HG03571 (cell line): ENCODE results near the gene FAM131A.
"Not testable (repeated sequence)": the region's sequence is repeated elsewhere in the genome, so short reads cannot be mapped to it uniquely, and the experiment has no call there.

Experiments used
- ATAC-seq: cut with Tn5 transposase; IDR thresholded peaks from one replicate; pipeline ENCODE4 v1.9.1; 2021; ENCODE audit not compliant: unreplicated experiment

Gene FAM131A

GRCh38 chr3:184338511-184338945 is 1.1 kb downstream of the FAM131A start:
- no peak for ATAC-seq

DNA sequence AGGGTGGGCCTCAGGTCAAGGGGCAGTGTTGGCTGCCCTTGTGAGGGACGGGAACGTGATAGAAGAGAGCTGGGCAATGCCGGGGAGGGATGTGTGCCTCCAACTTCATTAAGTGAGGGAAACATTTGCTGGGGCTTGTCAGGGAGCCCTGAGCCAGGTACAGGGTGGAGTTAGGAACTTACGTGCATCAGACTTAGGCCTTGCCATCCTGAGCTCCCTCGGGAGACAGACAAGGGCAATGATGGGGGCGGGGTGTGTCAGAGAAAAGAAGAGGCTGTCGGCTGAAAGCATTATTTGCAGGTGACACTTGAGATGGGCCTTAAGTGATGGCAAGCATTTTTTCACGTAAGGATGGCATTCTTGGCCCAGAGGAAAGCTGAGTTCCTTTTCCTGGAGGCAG is 1.6 kb downstream of the FAM131A start:
- ATAC-seq = no peak

DNA sequence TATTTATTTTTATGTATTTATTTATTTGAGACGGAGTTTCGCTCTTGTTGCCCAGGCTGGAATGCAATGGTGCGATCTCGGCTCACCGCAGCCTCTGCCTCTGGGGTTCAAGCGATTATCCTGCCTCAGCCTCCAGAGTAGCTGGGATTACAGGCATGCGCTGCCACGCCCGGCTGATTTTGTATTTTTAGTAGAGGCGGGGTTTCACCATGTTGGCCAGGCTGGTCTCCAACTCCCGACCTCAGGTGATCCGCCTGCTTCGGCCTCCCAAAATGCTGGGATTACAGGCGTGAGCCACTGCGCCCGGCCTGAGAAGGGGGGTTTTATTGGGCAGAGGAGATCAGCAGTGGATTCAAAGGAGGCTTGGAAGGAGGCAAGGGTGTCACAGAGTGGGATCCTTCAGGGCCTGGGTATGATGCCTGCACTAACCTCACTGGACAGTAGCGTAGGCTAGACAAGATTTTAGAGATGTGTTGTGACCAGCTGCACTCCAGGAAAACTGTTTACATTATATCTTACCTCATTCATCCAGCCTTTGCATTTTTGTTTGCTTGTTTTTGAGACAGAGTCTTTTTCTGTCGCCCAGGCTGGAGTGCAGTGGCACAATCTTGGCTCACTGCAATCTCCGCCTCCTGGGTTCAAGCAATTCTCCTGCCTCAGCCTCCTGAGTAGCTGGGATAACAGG is 2.2 kb downstream of the FAM131A start:
- not testable (repeated sequence) for ATAC-seq

DNA sequence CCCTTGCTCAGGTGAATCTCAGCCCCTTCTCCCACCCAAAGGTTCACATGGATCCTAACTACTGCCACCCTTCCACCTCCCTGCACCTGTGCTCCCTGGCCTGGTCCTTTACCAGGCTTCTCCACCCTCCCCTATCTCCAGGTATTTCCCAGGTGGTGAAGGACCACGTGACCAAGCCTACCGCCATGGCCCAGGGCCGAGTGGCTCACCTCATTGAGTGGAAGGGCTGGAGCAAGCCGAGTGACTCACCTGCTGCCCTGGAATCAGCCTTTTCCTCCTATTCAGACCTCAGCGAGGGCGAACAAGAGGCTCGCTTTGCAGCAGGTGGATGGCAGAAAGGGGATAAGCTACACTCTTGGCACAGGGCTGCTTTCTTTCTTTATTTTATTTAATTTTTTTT is 4.5 kb downstream of the FAM131A start:
- no peak for ATAC-seq

DNA sequence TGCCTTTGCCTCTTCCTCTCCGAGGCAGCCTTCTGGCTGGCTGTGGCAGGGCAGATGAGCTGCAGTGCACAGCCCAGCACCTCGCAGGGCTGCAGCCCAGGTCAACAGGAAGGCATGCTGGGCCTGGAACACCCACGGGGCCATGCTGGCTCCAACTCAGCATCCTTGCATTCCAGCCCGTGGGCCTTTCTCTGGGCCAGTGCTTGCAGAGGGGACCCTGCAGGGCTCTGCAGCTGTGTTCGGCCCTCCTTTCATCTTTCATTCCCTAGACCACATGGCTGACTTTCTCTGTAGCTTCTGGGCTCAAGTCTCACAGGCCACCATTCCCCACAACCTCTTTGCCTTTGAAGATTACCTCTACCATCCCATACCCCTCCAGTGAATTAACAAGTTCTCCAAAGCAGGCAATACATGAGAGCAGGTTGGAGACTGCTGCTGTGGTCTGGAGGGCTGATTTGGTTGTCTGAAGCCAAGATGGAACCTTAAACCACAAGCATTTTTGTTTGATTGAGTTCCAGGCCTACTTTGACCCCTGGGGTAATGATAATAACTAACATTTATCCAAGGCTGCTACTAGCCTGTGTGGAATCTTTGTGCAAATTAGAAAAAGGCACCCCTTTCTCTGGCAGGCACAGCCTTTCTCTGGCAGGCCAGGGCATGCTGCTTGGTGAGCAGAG is 5.9 kb downstream of the FAM131A start:
- ATAC-seq = no peak

GRCh38 chr3:184344579-184345316 is 7.3 kb downstream of the FAM131A start:
- ATAC-seq = no peak

GRCh38 chr3:184345317-184346144 is 8.1 kb downstream of the FAM131A start:
- ATAC-seq = no peak

GRCh38 chr3:184346480-184347190 is 9.2 kb downstream of the FAM131A start:
- ATAC-seq = no peak

- no peak for ATAC-seq
Measured at GRCh38 chr3:184347321-184348056, 10.1 kb downstream of the FAM131A start.

GRCh38 chr3:184348057-184348382 is 10.6 kb downstream of the FAM131A start:
- ATAC-seq = no peak

GRCh38 chr3:184349563-184350470 is 12.4 kb downstream of the FAM131A start:
- no peak for ATAC-seq

DNA sequence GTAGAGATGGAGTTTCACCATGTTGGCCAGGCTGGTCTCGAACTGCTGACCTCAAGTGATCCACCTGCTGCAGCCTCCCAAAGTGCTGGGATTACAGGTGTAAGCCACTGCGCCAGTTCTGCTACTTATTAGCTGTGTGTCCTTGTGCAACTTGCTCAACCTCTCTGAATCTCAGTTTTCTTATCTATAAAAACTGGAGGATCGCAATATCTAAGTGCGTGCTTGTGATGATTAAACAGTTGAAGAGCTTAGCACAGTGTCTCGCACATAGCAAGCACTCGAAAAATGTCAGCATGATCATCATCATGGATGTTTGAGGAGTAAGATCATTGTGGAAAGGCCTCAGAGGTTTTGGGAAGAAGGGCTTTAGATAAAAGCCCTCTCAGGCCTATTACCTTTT is 13.2 kb downstream of the FAM131A start:
- no peak for ATAC-seq

DNA sequence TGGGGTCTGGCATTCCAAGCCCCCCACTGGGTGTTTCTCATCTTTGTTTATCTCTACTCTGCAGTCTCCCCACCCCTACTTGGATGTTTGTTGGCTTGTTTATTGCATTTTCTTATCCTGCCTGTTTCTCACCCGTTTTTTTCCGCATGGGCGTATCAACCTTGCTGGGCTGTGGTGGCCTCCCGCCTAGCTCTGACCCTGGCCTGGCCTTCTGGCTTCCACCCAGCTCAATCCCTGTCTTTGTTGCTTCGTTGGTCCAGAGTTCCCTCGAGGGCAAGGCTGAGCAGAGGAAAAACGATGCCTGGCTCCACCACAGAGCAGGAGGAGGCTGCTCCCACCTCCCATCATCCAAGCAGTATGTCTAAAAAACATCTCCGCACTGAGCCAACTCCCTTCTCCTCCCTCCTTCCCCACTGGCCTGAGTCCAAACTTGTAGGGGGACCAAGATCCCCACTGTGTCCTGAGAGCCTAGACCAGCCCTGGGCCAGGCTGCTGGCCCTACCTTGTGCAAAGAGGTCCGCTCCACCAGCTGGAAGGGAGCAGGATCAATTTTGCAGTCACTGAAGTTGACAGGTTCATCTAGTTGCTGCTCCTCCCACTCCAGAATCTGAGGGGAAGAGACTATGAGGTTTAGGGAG is 14.2 kb downstream of the FAM131A start:
- ATAC-seq = no peak

GRCh38 chr3:184352149-184352785 is 14.9 kb downstream of the FAM131A start:
- ATAC-seq = no peak

DNA sequence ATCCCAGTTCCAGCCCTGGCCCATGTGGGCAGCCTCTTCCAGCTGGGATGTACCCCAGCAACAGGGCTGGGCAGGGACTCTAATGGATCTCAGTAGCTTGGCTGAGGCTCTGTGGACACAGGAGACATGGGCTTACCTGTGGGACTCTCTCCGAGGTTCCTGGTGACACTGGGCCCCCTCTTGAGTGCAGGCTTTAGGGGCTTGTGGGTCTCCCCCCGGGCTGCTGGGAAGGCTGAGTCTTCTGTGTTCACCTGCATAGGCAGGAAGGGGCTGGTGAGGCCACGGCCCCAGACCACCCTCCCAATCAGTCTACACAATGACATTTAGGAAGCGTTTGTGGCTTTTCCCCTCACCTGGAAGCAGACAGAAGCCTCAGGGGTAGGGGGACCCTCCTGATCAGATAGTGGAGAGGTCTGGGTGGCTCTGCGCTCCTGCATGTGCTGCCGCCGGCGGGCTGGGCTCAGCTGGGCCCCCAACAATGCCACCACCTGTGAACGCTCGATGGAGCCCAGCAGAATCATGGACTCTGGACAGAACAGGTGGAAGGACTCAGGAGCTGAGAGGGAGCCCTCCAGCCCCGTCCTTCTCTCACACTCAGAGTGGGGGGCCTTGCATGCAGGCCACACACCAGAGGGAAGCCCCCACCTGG is 15.6 kb downstream of the FAM131A start:
- ATAC-seq = no peak

GRCh38 chr3:184353546-184353941 is 16.1 kb downstream of the FAM131A start:
- no peak for ATAC-seq

DNA sequence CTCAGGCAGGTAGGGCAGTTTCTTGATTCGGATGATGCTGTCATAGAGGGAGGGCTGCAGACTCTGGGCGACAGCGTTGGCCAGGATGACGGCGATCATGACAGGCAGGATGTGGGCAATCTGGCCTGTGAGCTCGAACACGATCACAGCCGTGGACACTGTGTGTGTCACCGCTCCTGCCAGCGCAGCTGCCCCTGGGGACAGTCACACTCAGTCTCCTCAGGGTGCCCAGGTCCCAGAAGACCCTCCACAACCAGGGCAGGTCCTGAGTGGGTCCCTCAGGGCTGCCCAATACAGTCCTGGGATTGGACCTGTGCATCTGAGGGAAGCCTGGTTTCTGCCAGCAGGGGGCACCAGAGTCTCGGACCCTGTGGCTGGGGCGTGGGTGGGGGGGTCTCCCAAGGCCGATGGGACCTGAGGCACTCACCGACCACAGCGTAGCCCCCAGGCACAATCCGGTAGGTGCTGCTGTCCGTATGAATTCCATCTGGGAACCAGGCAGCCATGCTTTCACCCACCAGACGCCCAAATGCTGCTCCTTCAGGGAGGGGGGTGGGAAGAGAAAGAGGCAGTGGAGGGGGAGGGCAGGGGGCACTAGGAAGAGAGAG is 16.8 kb downstream of the FAM131A start:
- ATAC-seq = no peak
